Measurements from ENCODE around the gene SLC35A5.
"Not testable (repeated sequence)": the region's sequence is repeated elsewhere in the genome, so short reads cannot be mapped to it uniquely, and the experiment has no call there.

The SLC35A5 gene

DNA sequence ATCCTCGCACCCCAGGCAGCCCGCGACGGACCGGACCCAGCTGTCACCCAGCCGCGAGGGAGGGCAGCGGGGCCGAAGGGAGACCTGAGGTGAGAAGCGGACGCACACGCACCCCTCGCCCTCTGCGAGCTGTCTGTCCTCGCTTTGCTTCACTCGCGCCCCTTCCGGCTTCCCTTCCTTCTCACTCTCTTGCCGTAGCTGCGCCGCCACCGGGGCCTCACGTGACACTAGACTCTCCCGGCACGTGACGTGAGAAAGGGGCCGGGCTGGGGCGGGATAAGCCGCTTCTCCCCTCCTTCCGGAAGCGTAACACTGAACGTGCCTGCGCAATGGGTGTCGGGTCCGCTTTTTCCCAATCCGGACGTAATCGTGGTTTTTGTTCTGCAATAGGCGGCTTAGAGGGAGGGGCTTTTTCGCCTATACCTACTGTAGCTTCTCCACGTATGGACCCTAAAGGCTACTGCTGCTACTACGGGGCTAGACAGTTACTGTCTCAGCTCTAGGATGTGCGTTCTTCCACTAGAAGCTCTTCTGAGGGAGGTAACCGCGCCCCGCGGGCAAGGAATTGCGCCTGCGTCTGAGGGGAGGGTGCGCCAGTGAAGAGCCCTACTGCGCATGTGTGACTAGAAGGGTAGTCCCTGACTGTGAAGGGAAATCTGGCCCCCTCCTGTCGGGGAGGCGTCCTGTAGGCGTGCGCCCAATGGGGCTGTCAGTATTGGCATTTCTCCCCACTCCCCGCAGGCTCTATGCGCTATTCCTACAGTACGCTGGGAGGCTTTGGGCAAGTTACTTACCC, at the start of gene SLC35A5, which contains the start of gene ATG3:
Gene SLC35A5 (plus strand): TSS at position 312 of the 796 bp plus-strand sequence. CDS start 1,359 bp downstream, outside the sequence.
Gene ATG3 (minus strand): TSS at position 229 of the 796 bp plus-strand sequence. CDS start 434 bp downstream, outside the sequence.
- peak; percentile 98 for DNase-seq

DNA sequence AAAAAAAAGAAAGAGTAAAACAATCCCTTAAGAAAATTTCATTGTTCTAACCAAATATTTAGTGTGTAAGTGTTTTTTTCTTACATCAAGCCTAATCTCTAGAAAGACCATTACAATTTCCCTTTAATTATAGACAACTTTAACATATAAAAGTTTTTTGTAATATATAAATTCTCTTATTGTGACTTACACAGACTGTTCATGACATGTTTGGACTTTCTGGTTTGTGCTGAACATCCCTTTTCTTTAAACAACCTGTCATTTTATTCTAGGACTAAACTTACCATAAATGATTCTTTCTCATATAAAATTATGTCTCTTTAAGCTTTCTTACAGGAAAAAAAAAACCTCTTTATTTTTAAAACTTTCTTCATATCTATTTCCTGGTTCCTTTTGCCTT, 49.5 kb upstream of the SLC35A5 start:
- no peak for DNase-seq

DNA sequence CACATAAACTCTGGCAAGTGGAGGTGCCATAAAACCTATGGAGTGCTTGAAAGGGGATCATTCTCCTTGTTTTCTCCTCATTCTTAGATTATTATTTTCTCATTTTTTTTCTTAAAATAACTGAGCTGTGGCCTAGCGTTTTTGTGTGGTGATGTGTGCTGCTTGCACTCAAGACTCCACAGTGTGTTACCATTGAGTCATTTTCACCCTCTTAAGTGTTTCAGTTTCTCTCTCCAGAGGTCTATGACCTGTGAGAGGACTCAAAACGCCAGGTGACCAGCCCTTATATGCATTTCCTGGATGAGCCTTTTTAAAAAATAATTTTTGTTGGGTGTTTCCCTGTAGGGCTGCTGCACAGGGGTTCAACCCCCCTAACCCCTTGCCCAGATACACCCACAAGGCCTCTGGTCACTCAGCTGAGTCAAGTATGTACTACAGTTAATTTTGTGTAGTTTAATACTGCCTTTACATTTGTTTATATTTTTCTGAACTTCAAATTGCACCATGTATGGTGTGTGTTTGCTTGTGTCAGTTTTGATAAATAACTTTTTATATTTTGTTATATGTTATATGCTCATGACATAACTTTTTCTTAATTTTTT, 47.2 kb upstream of the SLC35A5 start:
- DNase-seq = no peak

- not testable (repeated sequence) for DNase-seq
Measured at GRCh38 chr3:112518970-112519369, 42.9 kb upstream of the SLC35A5 start.

- no peak for DNase-seq
Measured at GRCh38 chr3:112519424-112520001, 42.3 kb upstream of the SLC35A5 start.

- DNase-seq = not testable (repeated sequence)
Measured at GRCh38 chr3:112524127-112524526, 37.7 kb upstream of the SLC35A5 start.

GRCh38 chr3:112530573-112530972, 31.3 kb upstream of the SLC35A5 start:
- no peak for DNase-seq

DNA sequence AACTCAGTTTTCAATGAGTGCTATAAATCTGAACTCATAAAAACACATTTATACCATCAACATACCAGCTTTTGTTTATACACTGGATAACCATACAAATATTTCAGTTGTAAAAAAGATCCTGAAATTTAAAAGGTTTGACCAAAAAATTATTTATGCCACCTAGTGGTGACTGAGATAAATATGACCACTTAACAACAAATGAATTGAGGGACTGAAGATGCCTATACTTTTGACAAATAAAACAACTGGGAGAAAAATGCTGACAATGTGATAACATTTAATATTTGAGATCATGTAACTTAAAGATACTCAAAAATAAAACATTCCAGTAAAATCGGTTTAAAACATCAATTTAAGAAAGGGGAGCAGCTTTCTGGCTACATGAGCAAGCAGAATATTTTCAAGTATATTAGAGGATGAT, 30.5 kb upstream of the SLC35A5 start:
- DNase-seq = no peak

DNA sequence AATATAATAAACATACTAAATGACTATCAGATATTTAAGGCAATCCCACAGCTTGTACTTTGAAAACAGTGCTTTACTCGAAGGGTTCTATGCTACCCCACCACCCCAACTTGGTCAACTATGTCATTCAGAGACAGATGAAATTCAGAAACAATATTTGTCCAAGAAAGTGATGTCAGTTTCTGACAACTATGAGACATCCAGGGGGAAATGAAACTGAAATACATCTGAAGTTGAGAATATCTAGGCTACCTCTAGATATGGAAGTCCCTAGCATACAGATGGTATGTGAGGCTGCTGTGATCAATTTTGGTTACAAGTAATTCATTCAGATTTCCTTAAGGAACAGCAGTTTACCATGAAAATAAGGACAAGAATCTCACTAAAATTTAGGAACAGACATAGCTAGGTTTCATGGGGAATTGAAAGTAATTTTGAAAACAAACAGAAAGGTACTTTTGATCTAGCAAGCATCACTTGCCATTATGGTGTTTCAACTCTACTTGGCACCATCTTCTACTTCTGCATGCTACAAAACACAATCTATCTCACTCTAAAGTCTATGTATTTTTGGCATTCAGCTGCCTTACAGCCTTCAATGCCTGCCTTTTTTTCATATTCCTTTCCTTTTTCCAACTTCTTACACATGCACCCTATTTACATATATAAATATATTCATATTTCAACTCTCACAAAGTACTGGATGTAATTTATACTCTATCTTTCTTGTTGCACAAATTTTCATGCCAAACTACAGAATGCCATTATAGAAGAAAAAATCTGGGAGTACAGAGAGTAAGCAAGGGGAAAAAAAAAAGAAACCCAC, 21.8 kb upstream of the SLC35A5 start:
- no peak for DNase-seq

DNA sequence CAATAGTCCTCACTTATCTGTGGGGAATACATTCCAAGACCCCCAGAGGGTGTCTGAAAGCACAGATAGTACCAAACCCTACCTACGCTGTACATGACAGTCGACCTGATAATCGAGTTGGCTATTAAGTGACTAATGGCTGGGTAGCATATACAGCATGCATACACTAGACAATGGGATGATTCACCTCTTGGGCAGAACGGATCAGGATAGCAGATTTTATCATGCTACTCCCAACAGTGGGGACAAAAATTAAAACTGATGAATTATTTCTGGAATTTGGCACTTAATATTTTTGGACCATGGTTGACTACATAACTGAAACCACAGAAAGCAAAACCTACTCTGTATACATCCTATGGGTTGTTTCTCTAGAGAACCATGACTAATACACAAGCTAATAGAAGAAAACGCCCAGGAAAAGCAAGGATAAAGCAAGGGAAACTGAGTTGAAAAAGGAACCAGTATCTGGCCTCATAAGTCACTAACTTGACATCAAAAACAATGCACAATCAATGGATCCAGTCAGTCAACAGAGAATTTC, 15.6 kb upstream of the SLC35A5 start:
- no peak for DNase-seq

DNA sequence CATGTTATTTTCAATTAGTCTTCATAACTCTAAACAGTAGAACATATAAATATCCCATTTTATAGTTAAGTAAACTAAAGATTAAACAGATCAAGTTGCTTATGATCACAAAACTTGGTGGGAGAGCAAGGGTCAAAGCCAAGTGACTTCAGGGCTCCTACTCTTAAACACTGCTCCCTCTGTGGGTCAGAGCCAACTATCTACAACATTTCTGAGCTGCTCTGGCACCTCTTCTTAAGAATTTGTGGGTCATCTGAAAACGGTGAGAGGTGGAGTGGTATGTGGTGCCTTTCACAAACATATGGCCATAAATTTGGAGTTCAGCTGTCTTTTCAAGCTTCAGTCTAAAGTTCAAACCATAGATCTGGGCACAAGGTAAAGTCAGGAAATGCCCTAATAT, 11.0 kb upstream of the SLC35A5 start:
- no peak for DNase-seq

DNA sequence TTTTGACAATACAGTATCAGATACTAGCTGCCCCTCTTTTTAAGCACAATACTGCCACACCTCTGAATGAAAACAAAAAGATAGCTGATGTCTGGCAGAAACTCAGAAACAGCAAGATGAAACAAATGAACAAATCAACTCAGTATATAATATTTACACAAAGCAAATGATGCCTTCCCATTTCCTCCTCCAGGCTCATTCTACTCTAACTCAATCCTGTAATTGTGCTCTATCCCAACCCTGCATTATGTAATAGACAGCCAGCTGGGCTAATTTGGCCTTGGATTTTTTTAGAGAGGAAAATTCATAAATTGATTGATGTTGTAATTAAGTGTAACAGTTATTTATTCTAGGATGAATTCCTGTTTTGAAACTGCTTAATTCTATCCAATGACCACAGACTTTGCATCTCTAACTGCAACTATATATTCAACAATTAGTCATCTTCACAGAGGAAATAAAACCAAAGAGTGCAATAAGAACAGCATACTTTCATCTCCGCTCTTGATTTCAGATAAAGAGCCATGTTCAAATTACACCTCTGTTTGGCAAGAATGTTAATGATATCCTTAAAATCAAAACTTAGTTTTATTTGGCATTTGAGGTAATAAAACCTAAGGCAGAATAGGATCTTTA, 6.2 kb upstream of the SLC35A5 start:
- no peak for DNase-seq

DNA sequence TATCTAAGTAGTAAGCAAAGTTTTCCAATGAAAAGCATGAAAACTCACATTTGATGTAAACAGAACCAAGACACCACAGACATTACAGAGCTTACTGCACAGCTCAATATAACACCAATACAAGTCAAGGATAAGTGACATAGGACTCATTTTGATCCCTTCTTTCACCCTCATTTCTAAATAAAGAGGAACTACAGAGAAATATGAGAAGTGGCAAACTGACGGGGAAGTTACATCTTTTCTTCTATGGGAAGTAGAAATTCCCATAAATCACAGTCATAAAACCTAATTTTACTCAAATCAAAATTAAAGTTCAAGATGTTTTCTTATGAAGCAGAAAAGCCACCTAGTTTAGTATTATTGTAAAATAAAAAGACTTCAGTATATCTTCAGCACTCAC, 3.9 kb upstream of the SLC35A5 start:
- no peak for DNase-seq

GRCh38 chr3:112560307-112560706, 1.5 kb upstream of the SLC35A5 start:
- no peak for DNase-seq

GRCh38 chr3:112560721-112561483, 943 bp upstream of the SLC35A5 start:
- peak; percentile 74 for DNase-seq

DNA sequence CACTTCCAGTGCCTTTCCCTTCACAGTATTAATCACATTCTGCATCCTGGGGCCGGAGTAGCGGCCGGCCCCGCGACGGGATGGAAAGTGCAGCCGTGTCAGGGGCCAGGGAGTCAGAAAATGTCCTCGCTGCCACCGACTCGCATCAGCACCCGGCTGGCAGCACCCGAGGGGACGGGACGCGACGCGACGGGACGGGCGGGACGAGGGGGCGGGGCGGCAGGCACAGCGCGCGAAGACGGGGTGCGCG, 436 bp upstream of the SLC35A5 start:
- DNase-seq = peak; percentile 82

DNA sequence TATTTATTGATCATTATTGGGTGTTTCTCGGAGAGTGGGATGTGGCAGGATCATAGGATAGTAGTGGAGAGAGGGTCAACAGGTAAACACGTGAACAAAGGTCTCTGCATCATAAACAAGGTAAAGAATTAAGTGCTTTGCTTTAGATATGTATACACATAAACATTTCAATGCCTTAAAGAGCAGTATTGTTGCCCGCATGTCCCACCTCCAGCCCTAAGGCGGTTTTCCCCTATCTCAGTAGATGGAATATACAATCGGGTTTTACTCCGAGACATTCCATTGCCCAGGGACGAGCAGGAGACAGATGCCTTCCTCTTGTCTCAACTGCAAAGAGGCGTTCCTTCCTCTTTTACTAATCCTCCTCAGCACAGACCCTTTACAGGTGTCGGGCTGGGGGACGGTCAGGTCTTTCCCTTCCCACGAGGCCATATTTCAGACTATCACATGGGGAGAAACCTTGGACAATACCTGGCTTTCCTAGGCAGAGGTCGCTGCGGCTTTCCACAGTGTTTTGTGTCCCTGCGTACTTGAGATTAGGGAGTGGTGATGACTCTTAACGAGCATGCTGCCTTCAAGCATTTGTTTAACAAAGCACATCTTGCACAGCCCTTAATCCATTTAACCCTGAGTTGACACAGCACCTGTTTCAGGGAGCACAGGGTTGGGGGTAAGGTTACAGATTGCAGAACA, 2.5 kb downstream of the SLC35A5 start:
- DNase-seq = not testable (repeated sequence)

GRCh38 chr3:112564940-112565305, 3.1 kb downstream of the SLC35A5 start:
- no peak for DNase-seq

- no peak for DNase-seq
Measured at GRCh38 chr3:112568642-112569041, 6.8 kb downstream of the SLC35A5 start.

DNA sequence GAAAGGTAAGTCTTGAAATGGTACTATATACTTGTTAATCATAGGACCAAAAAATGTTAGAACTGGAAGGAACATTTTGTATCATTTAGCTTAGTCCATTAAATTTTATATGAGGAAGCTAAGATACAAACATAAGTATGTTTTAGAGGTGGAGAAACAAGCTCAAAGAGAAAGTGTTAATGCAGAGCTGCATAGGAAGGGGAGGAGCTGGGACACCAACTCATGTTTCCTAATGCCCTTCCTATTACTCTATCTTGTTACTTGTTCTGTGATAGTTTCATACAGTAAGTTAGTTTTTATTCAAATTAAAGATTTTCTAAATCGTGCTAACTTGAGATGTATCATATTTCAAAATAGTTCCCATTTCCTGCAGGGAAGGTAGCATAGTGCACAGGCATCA, 7.4 kb downstream of the SLC35A5 start:
- DNase-seq = no peak

- DNase-seq = no peak
Measured at GRCh38 chr3:112572701-112573100, 10.9 kb downstream of the SLC35A5 start.
